ACHN (cell line): ENCODE results near the gene NT5C2.
"Not testable (repeated sequence)": the region's sequence is repeated elsewhere in the genome, so short reads cannot be mapped to it uniquely, and the experiment has no call there.

ENCODE experiments used
- DNase-seq: peaks from one replicate; pipeline ENCODE4 v3.0.0-alpha.2; 2015
- in situ Hi-C: cut with HindIII; loops from 2 replicates; pipeline ENCODE4 v1.10.0; 2017; ENCODE audit warnings: low sequenced_read_pairs, low pct_ligation_motif_present, low pct_unique_long_range_greater_than_20kb

The NT5C2 gene

GRCh38 chr10:103193107-103193819 is at the start of gene NT5C2:
Gene NT5C2, minus strand, starts transcription at chr10:103193272. Its CDS starts 18,314 bp downstream, at chr10:103174958.
- in situ Hi-C loops = no loop called here
- peak; percentile 85 for DNase-seq

GRCh38 chr10:103241262-103242011 is 48.4 kb upstream of the NT5C2 start:
- in situ Hi-C loops = no loop called here

GRCh38 chr10:103238506-103239252 is 45.6 kb upstream of the NT5C2 start:
- in situ Hi-C loops = no loop called here
- peak; percentile 30 for DNase-seq

More at GRCh38 chr10:103241262-103242011, 48.4 kb upstream of the NT5C2 start:
- DNase-seq = peak; percentile 88

DNA sequence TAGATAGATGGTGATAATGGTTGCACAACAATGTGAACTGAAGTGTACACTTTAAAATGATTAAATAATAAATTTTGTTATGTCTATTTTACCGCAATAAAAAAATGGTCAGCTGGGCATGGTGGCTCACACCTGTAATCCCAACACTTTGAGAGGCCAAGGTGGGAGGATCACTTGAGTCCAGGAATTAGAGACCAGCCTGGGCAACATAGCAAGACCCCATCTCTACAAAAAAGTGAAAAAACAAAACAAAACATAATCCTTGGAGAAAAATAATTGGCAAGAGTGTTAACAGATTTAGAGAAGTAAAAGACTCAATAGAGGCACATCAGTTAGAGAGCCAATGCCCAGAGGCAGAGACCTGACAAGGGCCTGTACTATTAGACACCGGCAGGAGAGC is 42.7 kb upstream of the NT5C2 start:
- DNase-seq = no peak
- in situ Hi-C loops = no loop called here

DNA sequence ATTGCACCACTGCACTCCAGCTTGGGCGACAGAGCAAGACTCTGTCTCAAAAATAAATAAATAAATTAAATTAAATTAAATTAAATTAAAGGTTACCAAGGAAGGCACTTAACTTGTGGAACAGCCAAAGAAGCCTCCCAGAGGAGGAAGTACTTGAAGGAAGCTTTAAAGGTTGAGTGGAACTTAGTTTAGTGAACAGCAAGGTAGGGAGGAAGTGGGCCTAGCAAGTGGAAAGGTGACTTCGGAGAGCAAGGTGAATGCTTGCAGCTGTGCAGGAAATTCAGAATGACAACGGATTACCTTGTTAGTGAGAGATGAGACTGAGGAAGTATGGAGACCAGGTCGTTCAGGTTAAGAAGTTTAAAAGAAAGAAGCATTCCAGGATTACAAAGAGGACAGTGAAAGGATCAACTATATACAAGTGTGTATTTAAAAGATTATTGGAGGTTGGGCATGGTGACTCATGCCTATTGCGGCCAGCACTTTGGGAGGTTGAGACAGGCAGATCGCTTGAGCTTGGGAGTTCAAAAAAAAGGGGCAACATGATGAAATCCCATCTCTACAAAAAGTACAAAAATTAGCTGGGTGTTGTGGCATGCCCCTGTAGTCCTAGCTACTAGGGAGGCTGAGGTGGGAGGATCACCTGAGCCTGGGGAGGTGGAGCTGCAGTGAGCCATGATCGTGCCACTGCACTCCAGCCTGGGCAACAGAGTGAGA is 39.9 kb upstream of the NT5C2 start:
- peak; percentile 37 for DNase-seq
- in situ Hi-C loops = no loop called here

DNA sequence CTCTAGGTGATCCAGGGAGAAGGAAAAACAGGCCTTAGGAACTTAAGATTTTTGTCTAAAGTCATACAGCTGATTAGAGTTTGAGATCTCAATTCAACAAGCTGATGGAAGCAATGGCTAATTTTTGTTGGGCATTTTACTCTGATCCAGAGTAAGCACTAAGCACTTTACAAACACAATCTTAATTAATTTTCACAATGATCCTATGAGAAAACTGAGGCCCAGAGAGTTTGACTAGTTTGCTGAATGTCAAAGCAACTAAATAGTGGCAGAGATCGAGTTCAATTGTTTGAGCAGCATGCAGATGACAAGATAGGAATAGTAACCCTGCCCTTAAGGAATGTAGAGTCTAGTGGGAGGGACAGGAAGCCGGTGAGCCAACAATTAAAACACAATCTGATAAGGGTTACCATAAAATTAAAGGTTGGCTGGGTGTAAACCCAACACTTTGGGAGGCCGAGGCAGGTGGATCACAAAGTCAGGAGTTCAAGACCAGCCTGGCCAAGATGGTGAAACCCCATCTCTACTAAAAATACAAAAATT is 39.1 kb upstream of the NT5C2 start:
- DNase-seq = no peak
- in situ Hi-C loops = no loop called here

DNA sequence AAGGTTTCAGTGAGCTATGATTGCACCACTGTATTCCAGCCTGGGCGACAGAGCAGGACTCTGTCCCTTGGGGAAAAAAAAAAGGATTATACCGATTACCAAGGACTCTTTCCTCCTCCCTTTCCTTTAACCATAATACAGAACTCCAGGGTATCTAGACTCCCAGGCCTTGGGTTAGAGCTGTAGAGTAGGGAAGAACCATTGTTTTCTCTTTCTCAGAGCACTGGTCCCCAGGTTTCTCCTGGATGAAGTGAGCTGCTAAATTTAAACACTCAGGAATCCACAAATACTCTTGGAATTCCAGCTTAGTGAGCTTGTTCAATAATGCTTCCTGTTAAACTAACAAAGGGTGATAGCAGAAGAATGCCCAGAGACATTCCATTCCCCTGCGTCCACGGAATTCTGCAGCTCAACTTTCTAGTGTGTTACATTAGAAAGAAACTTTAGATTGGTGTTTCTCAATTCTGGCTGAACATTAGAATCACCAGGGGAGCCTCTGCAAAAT is 38.0 kb upstream of the NT5C2 start:
- peak; percentile 98 for DNase-seq
- in situ Hi-C loops = no loop called here

DNA sequence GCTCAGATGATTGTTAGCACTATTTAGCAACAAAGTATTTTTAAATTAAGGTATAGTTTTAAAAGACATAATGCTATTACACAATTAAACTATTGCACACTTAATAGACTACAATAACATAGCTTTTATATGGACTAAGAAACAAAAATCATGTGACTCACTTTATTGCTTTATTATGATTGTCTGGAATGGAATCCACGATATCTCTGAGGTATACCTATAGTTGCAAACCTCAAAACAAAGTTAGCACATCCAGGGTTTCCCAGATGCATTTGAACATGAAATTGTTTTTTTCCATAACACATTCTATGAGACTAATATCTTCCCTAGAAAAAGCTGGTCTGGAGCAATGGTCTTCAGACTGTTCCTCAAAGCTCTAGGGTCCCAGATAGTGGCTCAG is 34.3 kb upstream of the NT5C2 start:
- in situ Hi-C loops = no loop called here
- DNase-seq = no peak

DNA sequence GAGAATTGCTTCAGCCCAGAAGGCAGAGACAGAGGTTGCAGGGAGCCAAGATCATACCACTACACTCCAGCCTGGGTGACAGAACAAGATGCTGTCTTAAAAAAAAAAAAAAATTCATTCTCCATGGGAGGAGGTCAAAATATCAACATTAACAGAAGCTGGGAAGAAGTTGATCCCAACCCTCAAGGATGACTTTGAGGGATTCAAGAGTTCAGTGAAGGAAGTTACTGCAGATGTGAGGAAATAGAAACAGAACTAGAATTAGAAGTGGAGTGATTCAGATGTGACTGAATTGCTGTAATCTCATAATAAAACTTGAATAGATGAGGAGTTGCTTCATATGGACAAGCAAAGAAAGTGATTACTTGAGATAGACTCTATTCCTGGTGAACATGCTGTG is 32.9 kb upstream of the NT5C2 start:
- DNase-seq = no peak

GRCh38 chr10:103224721-103225120 is 31.6 kb upstream of the NT5C2 start:
- DNase-seq, in situ Hi-C loops: not testable (repeated sequence)

More for the DNA sequence above, 32.9 kb upstream of the NT5C2 start:
- in situ Hi-C loops = no loop called here

- DNase-seq = no peak
- in situ Hi-C loops = no loop called here
Observed at GRCh38 chr10:103224133-103224532, 31.1 kb upstream of the NT5C2 start.

DNA sequence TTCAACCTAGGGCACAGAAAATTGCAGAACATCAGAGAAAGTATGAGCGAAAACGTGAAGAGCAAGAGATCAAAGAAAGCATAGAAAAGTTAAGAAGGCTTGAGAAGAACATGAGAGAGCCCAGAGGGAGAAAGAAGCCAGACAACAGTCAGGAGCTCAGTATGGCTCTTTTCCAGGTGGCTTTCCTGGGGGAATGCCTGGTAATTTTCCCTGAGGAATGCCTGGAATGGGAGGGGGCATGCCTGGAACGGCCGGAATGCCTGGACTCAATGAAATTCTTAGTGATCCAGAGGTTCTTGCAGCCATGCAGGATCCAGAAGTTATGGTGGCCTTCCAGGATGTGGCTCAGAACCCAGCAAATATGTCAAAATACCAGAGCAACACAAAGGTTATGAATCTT is 23.3 kb upstream of the NT5C2 start:
- DNase-seq, in situ Hi-C loops: not testable (repeated sequence)

DNA sequence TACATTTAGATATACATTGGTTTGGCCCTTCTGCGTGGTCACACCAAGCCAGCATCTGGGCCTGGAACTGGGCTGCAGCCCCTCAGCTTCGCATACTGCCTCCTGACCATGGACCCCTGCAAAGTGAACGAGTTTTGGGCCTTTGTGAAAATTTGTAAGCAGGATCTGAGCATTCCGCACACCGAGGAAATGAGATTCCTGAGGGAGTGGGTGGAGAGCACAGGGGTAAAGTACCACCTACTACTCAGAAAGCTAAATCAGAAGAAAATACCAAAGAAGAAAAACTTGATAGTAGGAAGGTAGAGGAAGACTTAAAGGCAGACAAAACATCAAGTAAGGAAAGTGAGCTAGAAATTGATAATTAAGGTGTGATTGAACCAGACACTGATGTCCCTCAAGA is 22.5 kb upstream of the NT5C2 start:
- in situ Hi-C loops = no loop called here
- DNase-seq = no peak

DNA sequence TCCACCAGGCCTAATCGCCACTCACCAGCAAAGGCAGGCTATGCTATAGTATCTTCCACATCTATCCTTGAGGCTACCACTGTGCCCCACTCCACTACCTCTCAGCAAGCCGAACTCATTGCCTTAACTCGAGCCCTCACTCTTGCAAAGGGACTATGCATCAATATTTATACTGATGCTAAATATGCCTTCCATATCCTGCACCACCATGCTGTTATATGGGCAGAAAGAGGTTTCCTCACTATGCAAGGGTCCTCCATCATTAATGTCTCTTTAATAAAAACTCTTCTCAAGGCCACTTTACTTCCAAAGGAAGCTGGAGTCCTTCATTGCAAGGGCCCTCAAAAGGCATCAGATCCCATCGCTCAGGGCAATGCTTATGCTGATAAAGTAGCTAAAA is 17.2 kb upstream of the NT5C2 start:
- DNase-seq, in situ Hi-C loops: not testable (repeated sequence)

GRCh38 chr10:103207643-103208042 is 14.6 kb upstream of the NT5C2 start:
- DNase-seq, in situ Hi-C loops: not testable (repeated sequence)

GRCh38 chr10:103207141-103207540 is 14.1 kb upstream of the NT5C2 start:
- DNase-seq = no peak
- in situ Hi-C loops = no loop called here

- in situ Hi-C loops, DNase-seq: not testable (repeated sequence)
Observed at GRCh38 chr10:103206715-103207114, 13.6 kb upstream of the NT5C2 start.

GRCh38 chr10:103205401-103205800 is 12.3 kb upstream of the NT5C2 start:
- in situ Hi-C loops = not testable (repeated sequence)

More at GRCh38 chr10:103205401-103205800, 12.3 kb upstream of the NT5C2 start:
- DNase-seq = not testable (repeated sequence)
